PFSK-1 (cell line): ENCODE results near the gene HFE.

Experiments used
- POLR2AphosphoS5 ChIP-seq: IDR thresholded peaks from 2 replicates; pipeline ENCODE4 v1.6.1; 2012; ENCODE audit warnings: low read depth, mild to moderate bottlenecking, control low read depth, low read length, moderate library complexity
- TAF1 ChIP-seq: IDR thresholded peaks from 2 replicates; pipeline ENCODE4 v1.6.1; 2012; ENCODE audit warnings: low read length, control low read depth, borderline replicate concordance; ENCODE audit not compliant: insufficient read depth

DNA sequence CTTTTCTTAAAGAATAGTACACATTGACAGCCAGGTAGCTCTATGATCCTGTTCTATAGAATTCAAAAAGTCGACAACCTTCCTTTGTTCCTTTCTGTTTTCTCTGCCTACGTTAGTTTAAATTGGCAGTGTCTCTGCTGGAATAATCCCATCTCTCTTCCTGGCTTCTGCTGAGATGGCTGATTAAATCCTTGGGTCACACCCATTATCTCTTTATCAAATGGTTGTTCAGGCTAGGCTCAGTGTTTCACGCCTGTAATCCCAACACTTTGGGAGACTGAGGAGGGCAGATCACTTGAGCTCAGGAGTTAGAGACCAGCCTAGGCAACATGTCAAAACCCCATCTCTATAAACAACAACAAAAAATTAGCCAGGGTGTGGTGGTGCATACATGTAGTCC, 44.4 kb downstream of the HFE start:
- no peak for TF ChIP-seq POLR2AphosphoS5
- no peak for TF ChIP-seq TAF1
